Measurements from ENCODE around the gene PFDN5.
A peak's percentile ranks its signal among the peaks of the same experiment; 100 is the strongest.
"Not testable (repeated sequence)": the region's sequence is repeated elsewhere in the genome, so short reads cannot be mapped to it uniquely, and the experiment has no call there.

PFDN5 gene

GRCh38 chr12:53328043-53328435 lies 32.7 kb downstream of the PFDN5 start:
- no peak for DNase-seq

- DNase-seq: no peak
These were observed 35.3 kb downstream of the PFDN5 start for GRCh38 chr12:53330671-53331070.

GRCh38 chr12:53332339-53332738 lies 37.0 kb downstream of the PFDN5 start:
- DNase-seq: not testable (repeated sequence)

- no peak for DNase-seq
These were observed 37.4 kb downstream of the PFDN5 start for GRCh38 chr12:53332744-53333143.

- no peak for DNase-seq
These were observed 37.9 kb downstream of the PFDN5 start for GRCh38 chr12:53333289-53333688.

GRCh38 chr12:53333845-53334244 lies 38.5 kb downstream of the PFDN5 start:
- no peak for DNase-seq

GRCh38 chr12:53334822-53335221 lies 39.5 kb downstream of the PFDN5 start:
- no peak for DNase-seq

GRCh38 chr12:53336181-53336681 lies 40.9 kb downstream of the PFDN5 start, which contains the start of gene SP7:
Gene SP7, minus strand, starts transcription at chr12:53336354. Its CDS starts 708 bp downstream, at chr12:53335646.
- DNase-seq: no peak

- no peak for DNase-seq
These were observed 42.7 kb downstream of the PFDN5 start for GRCh38 chr12:53338017-53338416.

GRCh38 chr12:53338916-53339315 lies 43.6 kb downstream of the PFDN5 start:
- DNase-seq: no peak

GRCh38 chr12:53340398-53340797 lies 45.1 kb downstream of the PFDN5 start:
- DNase-seq: no peak

GRCh38 chr12:53343449-53343848 lies 48.1 kb downstream of the PFDN5 start:
- no peak for DNase-seq

- peak in 1 of 5 experiments; percentile 67 for DNase-seq
These were observed 48.6 kb downstream of the PFDN5 start for GRCh38 chr12:53343969-53344368.

GRCh38 chr12:53344487-53344823 lies 49.1 kb downstream of the PFDN5 start:
- no peak for DNase-seq

- peak; percentile 26 to 74 (median 52) for DNase-seq
These were observed 49.6 kb downstream of the PFDN5 start for GRCh38 chr12:53344824-53345485.

GRCh38 chr12:53345486-53346188 lies 50.3 kb downstream of the PFDN5 start:
- DNase-seq: no peak

- no peak for DNase-seq
These were observed 51.1 kb downstream of the PFDN5 start for GRCh38 chr12:53346491-53346890.

GRCh38 chr12:53347905-53348304 lies 52.6 kb downstream of the PFDN5 start:
- no peak for DNase-seq
